Ovary (tissue), 9 donors: ENCODE measurements around the gene NWD2. TPM values are rescaled to one million over a fixed set of nuclear protein-coding genes. Genes with fewer than 3 reads are reported as not detected.

ENCODE experiments used
- DNase-seq, 5 donors: peaks; one replicate each; pipeline ENCODE4 v3.0.0-alpha.2; 2019 to 2020
- H3K27ac ChIP-seq, 2 donors: fragments of 200-600 bp; one replicate each; pipeline versions ENCODE4 v1.5.1 to v1.8.0; 2019 to 2022
- H3K27me3 ChIP-seq: fragments of 200-600 bp; one replicate; pipeline ENCODE4 v1.8.0; 2022
- H3K36me3 ChIP-seq: fragments of 200-600 bp; sonication (generic); one replicate; pipeline ENCODE4 v1.5.1; 2019
- H3K4me1 ChIP-seq: one replicate; pipeline ENCODE4 v1.8.1; 2013; ENCODE audit warnings: mild to moderate bottlenecking, moderate library complexity; ENCODE audit not compliant: insufficient read depth
- H3K4me3 ChIP-seq: fragments of 200-600 bp; sonication (generic); one replicate; pipeline ENCODE4 v1.5.1; 2017
- H3K9me3 ChIP-seq, 2 donors: fragments of 200-600 bp in 1 of 2; sonication (generic) in 1 of 2; one replicate each; pipeline versions ENCODE4 v1.5.1 to v1.8.1; 2013 to 2019; ENCODE audit warnings: mild to moderate bottlenecking in 1 of 2, moderate library complexity in 1 of 2
- EP300 ChIP-seq: sonication (generic); formaldehyde crosslinking; IDR thresholded peaks from one replicate; pipeline ENCODE4 v1.6.1; 2017; ENCODE audit warnings: antibody characterized with exemption
- POLR2A ChIP-seq: fragments of 450-650 bp; IDR thresholded peaks from one replicate; pipeline ENCODE4 v1.6.1; 2017; ENCODE audit warnings: antibody characterized with exemption, mild to moderate bottlenecking, moderate library complexity
- whole genome bisulfite sequencing, 3 donors: extraction: QIAGEN DNeasy Blood & Tissue Kit in 1 of 3; methylation state at CpG; one replicate each; pipeline versions ENCODE4 v1.1.5 to v1.1.7; 2013 to 2017; 5-methylcytosine and 5-hydroxymethylcytosine counted together
- intact Hi-C, 4 donors: fragments of 100-400 bp; cut with DNase I; formaldehyde crosslinking; loops; one replicate each; pipeline versions ENCODE4 v1.11.0 to v1.15.1; 2022 to 2023
- polyA plus RNA-seq, 2 donors: library from polyadenylated mRNA; stranded (reverse); fragments of 200-250 nt in 1 of 2; fragments of 350-450 nt in 1 of 2; fragmentation: Illumina TruSeq in 1 of 2; extraction: RNeasy Lipid Tissue Mini Kit (QIAGEN cat#74804) in 1 of 2; gene quantifications; one replicate each; pipeline ENCODE4 v1.2.3, GENCODE V29; 2013 to 2014
- total RNA-seq, 7 donors: library from RNA; depleted of rRNA in 2 of 7; stranded (reverse); fragments of >200 nt in 2 of 7; fragmentation: NEBNext Ultra II Directional in 3 of 7; extraction: Animal tissue kit (Norgen Biotek cat#: 25700) in 3 of 7; gene quantifications; one replicate each; pipeline versions ENCODE4 v1.1.0 to v1.2.4, GENCODE V29; 2016 to 2023
- TF ChIP-seq, protein P1 (sequence below), 3 donors: fragments of 450-650 bp in 2 of 3; fragments of 200-600 bp in 1 of 3; IDR thresholded peaks; one replicate each; pipeline versions ENCODE4 v1.5.1 to v1.8.0; 2016 to 2022; ENCODE audit warnings: antibody characterized with exemption in 3 of 3, mild to moderate bottlenecking in 1 of 3
- donor health status: DM: no; HTN: no; CAD: no; lungs with moderate emphysema.
- donor health status: DM: no; HTN: no; CAD: no.
- donor health status: Bipolar disorder and iron deficiency.
- donor health status: DM: yes; HTN: yes; CAD: no.
- donor health status: DM: no; HTN: no; CAD: no.
- donor health status: DM: yes; HTN: yes; CAD: no.

NWD2 gene
- total and polyA plus RNA-seq, 9 donors = 0.01 to 0.11 TPM; not detected in 7

DNA sequence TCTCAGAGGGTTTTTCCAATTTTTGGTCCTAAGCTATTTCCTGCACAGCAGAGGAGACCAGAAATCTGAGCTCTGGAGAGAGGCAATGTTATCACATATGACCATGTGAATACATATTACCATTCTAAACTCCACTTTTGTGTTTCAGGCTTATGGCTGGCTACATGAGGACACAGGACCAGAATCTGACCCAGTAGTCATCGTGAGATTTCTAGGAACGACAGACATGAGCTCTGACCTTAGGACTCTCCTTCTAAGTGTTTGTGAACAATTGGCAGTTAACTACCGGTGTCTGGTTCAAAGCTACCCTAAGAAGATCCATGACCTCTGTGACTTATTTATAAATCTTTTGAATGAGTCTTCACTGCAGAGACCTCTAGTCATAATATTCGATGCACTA, 198.6 kb downstream of the NWD2 start:
- TF ChIP-seq POLR2A (no peak), EP300 (no peak)
- TF ChIP-seq, protein P1, sequence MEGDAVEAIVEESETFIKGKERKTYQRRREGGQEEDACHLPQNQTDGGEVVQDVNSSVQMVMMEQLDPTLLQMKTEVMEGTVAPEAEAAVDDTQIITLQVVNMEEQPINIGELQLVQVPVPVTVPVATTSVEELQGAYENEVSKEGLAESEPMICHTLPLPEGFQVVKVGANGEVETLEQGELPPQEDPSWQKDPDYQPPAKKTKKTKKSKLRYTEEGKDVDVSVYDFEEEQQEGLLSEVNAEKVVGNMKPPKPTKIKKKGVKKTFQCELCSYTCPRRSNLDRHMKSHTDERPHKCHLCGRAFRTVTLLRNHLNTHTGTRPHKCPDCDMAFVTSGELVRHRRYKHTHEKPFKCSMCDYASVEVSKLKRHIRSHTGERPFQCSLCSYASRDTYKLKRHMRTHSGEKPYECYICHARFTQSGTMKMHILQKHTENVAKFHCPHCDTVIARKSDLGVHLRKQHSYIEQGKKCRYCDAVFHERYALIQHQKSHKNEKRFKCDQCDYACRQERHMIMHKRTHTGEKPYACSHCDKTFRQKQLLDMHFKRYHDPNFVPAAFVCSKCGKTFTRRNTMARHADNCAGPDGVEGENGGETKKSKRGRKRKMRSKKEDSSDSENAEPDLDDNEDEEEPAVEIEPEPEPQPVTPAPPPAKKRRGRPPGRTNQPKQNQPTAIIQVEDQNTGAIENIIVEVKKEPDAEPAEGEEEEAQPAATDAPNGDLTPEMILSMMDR (IDR thresholded peaks at IDR 0.05) = no peak

DNA sequence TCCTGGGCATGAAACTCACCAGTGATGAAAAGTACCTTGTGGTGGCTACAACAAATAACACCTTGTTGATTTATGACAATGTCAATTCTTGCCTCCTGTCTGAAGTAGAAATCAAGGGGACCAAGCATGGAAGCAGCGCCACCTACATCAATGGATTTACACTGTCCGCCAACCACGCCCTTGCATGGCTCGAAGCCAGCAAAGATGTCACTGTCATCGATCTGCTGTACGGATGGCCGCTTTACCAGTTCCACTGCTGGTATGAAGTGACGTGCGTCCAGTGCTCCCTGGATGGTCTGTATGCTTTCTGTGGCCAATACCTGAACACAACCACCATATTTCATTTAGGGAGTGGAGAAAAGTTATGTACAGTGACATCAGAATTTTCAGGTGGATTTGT, 200.5 kb downstream of the NWD2 start:
- H3K4me3 ChIP-seq = no peak overlapping the region
- intact Hi-C loops = no loop called here
- H3K36me3 ChIP-seq = no peaks in the 10 kb centered on the region
- 94 to 96% (median 95%) methylated on average over 9 of the region's 9 CpGs for WGBS, 3 donors
- no peaks in the 10 kb centered on the region for H3K27me3 ChIP-seq
- no peak overlapping the region for H3K27ac ChIP-seq
- TF ChIP-seq, protein P1 (IDR thresholded peaks at IDR 0.05) = no peak
- TF ChIP-seq POLR2A (no peak), EP300 (no peak)
- H3K9me3 ChIP-seq = no peaks in the 10 kb centered on the region
- DNase-seq = no peak
- no peaks in the 10 kb centered on the region for H3K4me1 ChIP-seq

More for the DNA sequence above, 198.6 kb downstream of the NWD2 start:
- no peaks in the 10 kb centered on the region for H3K36me3 ChIP-seq
- no peak overlapping the region for H3K27ac ChIP-seq
- H3K4me1 ChIP-seq = no peaks in the 10 kb centered on the region
- H3K9me3 ChIP-seq = no peaks in the 10 kb centered on the region
- intact Hi-C loops = no loop called here
- DNase-seq = no peak
- WGBS, 3 donors = 49 to 58% (median 53%) methylated on average over 4 of the region's 4 CpGs
- H3K4me3 ChIP-seq = no peak overlapping the region
- H3K27me3 ChIP-seq = no peaks in the 10 kb centered on the region

DNA sequence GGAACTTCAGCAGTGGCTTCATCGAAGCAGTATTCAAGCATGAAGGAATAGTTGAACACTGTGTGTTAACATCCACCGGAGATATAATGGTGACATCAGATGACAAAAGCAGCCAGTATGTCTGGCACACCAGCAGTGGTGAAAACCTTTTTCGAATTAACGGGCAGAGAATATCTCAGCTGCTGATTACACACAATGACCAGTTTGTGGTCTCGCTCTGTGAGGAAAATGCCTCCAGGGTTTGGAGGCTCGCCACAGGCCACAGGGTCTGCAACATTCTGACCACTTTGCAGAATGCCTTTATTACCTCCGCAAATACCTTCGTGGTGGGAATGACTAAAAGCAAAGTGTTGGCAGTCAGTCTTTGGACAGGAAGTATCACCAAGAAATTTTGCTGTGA, 201.5 kb downstream of the NWD2 start:
- no peaks in the 10 kb centered on the region for H3K27me3 ChIP-seq
- TF ChIP-seq POLR2A = no peak
- TF ChIP-seq EP300 = no peak
- TF ChIP-seq, protein P1 (IDR thresholded peaks at IDR 0.05) = no peak
- intact Hi-C loops = no loop called here
- H3K4me3 ChIP-seq = no peak overlapping the region
- WGBS, 3 donors = 88 to 92% (median 90%) methylated on average over 8 of the region's 8 CpGs
- no peaks in the 10 kb centered on the region for H3K4me1 ChIP-seq
- no peak for DNase-seq
- H3K27ac ChIP-seq = no peak overlapping the region
- H3K9me3 ChIP-seq = no peaks in the 10 kb centered on the region
- H3K36me3 ChIP-seq = no peaks in the 10 kb centered on the region

DNA sequence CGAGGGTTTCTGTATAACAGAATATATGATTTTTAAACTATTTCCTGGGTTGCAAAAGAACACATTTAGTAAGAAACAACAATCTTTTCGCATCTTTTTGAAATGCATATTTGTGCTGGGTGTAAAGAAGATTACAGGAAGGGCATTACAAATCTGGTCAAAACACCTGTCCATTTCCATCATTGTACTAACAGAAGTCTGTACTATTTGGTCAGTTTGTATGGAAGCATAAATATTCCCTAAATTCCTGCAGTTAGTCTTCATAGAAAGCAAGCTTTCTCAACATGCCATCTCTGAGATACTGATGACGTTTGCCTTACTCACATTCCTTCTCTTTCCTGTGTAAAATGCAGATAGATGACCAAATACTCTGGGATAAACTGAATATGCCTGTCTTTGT, 203.3 kb downstream of the NWD2 start:
- no peaks in the 10 kb centered on the region for H3K27me3 ChIP-seq
- DNase-seq = no peak
- no peak for TF ChIP-seq EP300
- intact Hi-C loops = no loop called here
- no peaks in the 10 kb centered on the region for H3K9me3 ChIP-seq
- H3K36me3 ChIP-seq = no peaks in the 10 kb centered on the region
- H3K4me3 ChIP-seq = no peak overlapping the region
- WGBS, 3 donors = 65 to 72% (median 67%) methylated on average over 3 of the region's 3 CpGs
- no peaks in the 10 kb centered on the region for H3K4me1 ChIP-seq
- H3K27ac ChIP-seq = no peak overlapping the region

DNA sequence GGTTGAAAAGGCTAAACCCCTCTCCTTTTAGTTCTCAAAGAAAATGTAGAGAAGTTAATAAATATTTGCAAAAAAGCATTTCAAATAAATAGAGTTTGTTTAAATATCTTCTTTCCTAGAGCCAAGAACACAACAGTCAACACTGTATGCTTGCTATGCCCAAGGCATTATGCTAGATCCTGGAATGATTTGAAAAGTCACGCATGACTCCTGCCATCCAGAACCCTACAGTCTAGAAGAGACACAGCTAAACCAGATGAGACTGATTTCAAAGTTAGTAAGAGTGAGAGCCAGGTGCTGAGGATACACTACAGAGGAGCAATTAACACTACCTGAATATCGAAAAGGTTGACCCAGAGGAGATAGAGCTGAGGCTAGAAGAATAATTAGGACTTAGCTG, 205.8 kb downstream of the NWD2 start:
- intact Hi-C loops = no loop called here
- Histone ChIP-seq H3K27me3 (no peaks in the 10 kb centered on the region), H3K4me1 (peaks cover 1% of the 10 kb centered on the region), H3K27ac (no peak overlapping the region), H3K4me3 (no peak overlapping the region), H3K36me3 (no peaks in the 10 kb centered on the region), H3K9me3 (no peaks in the 10 kb centered on the region)
- DNase-seq = no peak
- TF ChIP-seq POLR2A (no peak), EP300 (no peak)
- TF ChIP-seq, protein P1 (IDR thresholded peaks at IDR 0.05) = no peak
- 80 to 88% (median 82%) methylated on average over 2 of the region's 2 CpGs for WGBS, 3 donors
